ENCODE measurements around the gene SPATA31E1.
"Not testable (repeated sequence)": the region's sequence is repeated elsewhere in the genome, so short reads cannot be mapped to it uniquely, and the experiment has no call there.

The SPATA31E1 gene

GRCh38 chr9:87892956-87893355 lies 10.3 kb downstream of the SPATA31E1 start:
- no peaks in the 10 kb centered on the region for H3K9me3 ChIP-seq (ENCODE audit: control insufficient read depth, low read length)
- no peak overlapping the region for H3K27ac ChIP-seq
- TF ChIP-seq CTCF (IDR thresholded peaks at IDR 0.05) = no peak
- no peaks in the 10 kb centered on the region for H3K4me1 ChIP-seq
- no peaks in the 10 kb centered on the region for H3K27me3 ChIP-seq (ENCODE audit: control insufficient read depth, insufficient read depth, low read length)
- H3K79me2 ChIP-seq = no peaks in the 10 kb centered on the region
- H3K4me2 ChIP-seq (ENCODE audit: low read length) = no peak overlapping the region
- H3K9ac ChIP-seq = no peak overlapping the region
- H3K4me3 ChIP-seq (ENCODE audit: low read depth, low read length) = no peak overlapping the region
- H2AFZ ChIP-seq = no peak overlapping the region
- H3K36me3 ChIP-seq (ENCODE audit: control insufficient read depth, insufficient read depth, low read length) = no peaks in the 10 kb centered on the region

DNA sequence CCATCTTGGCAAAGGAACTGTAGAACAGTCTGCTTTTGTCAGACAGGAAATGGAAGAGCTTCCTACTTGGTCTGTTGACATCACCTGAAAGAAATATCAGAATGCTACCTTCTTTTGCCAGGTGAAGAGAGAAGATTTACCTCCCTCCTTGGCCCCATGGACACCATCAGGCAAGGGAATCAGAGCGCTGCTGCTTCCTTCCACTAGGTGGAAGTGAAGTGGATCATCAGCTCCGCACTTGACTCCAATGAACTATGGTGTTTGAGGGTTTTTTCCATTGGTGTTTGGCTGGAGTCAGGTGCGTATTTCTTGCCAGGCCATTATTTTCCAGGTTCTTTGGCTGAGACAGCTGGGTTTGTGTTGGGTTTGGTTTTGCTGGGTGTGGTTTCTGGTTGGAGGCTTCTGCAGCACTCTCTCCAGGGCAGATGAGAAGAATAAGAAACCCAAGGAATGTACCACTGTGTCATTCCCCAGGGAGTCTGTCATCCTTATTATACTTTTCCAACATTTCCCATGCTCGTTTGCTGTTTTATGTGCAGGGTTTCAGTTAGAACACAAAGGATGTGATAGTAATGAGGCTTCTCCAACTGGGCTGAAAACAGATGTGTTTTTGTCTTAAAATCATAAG lies 12.4 kb downstream of the SPATA31E1 start:
- no peaks in the 10 kb centered on the region for H3K79me2 ChIP-seq
- H3K4me2 ChIP-seq (ENCODE audit: low read length) = no peak overlapping the region
- H3K27ac ChIP-seq = no peak overlapping the region
- H3K36me3 ChIP-seq (ENCODE audit: control insufficient read depth, insufficient read depth, low read length) = no peaks in the 10 kb centered on the region
- no peak for TF ChIP-seq CTCF (IDR thresholded peaks at IDR 0.05)
- H3K4me1 ChIP-seq = no peaks in the 10 kb centered on the region
- H3K27me3 ChIP-seq (ENCODE audit: control insufficient read depth, insufficient read depth, low read length) = no peaks in the 10 kb centered on the region
- no peak overlapping the region for H2AFZ ChIP-seq
- H3K4me3 ChIP-seq (ENCODE audit: low read depth, low read length) = no peak overlapping the region
- no peak overlapping the region for H3K9ac ChIP-seq
- H3K9me3 ChIP-seq (ENCODE audit: control insufficient read depth, low read length) = no peaks in the 10 kb centered on the region

- no peaks in the 10 kb centered on the region for H3K36me3 ChIP-seq (ENCODE audit: control insufficient read depth, insufficient read depth, low read length)
- no peak overlapping the region for H3K4me2 ChIP-seq (ENCODE audit: low read length)
- H2AFZ ChIP-seq = no peak overlapping the region
- H3K9me3 ChIP-seq (ENCODE audit: control insufficient read depth, low read length) = no peaks in the 10 kb centered on the region
- H3K79me2 ChIP-seq = no peaks in the 10 kb centered on the region
- no peaks in the 10 kb centered on the region for H3K27me3 ChIP-seq (ENCODE audit: control insufficient read depth, insufficient read depth, low read length)
- no peak overlapping the region for H3K4me3 ChIP-seq (ENCODE audit: low read depth, low read length)
- H3K4me1 ChIP-seq = no peaks in the 10 kb centered on the region
- TF ChIP-seq CTCF (IDR thresholded peaks at IDR 0.05) = no peak
- H3K9ac ChIP-seq = no peak overlapping the region
- no peak overlapping the region for H3K27ac ChIP-seq
Measured at GRCh38 chr9:87896891-87897290, 14.2 kb downstream of the SPATA31E1 start.

DNA sequence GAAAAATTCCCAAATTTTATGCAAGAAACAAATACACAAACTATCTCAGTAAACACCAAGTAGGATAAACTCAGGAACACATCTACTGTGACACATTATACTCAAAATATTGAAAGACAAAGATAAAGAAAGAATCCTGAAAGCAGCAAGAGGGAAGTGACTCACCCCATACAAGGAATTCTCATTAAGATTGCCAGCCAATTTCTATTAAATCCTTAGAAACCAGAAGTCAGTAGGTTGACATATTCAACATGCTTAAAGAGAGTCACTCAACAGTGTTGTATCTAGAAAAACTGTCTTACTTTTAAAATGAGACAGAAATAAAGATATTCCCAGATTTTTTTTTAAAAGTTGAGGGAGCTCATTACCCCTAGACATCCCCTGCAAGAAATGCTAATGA lies 15.5 kb downstream of the SPATA31E1 start:
- Histone ChIP-seq H3K9ac (no peak overlapping the region), H3K4me1 (no peaks in the 10 kb centered on the region), H3K27me3 (ENCODE audit: control insufficient read depth, insufficient read depth, low read length) (no peaks in the 10 kb centered on the region), H3K36me3 (ENCODE audit: control insufficient read depth, insufficient read depth, low read length) (no peaks in the 10 kb centered on the region), H3K4me3 (ENCODE audit: low read depth, low read length) (no peak overlapping the region), H3K79me2 (no peaks in the 10 kb centered on the region), H3K9me3 (ENCODE audit: control insufficient read depth, low read length) (no peaks in the 10 kb centered on the region), H2AFZ (no peak overlapping the region), H3K4me2 (ENCODE audit: low read length) (no peak overlapping the region), H3K27ac (no peak overlapping the region)
- no peak for TF ChIP-seq CTCF (IDR thresholded peaks at IDR 0.05)

DNA sequence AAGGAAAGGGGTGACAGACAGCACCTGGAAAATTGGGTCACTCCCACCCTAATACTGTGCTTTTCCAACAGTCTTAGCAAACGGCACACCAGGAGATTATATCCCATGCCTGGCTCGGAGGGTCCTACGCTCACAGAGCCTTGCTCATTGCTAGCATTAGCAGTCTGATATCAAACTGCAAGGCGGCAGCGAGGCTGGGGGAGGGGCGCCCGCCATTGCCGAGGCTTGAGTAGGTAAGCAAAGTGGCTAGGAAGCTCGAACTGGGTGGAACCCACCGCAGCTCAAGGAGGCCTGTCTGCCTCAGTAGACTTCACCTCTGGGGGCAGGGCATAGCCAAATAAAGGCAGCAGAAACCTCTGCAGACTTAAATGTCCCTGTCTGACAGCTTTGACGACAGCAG lies 19.7 kb downstream of the SPATA31E1 start:
- H3K4me3 ChIP-seq (ENCODE audit: low read depth, low read length); H3K9ac ChIP-seq; H3K79me2 ChIP-seq; H3K27me3 ChIP-seq (ENCODE audit: control insufficient read depth, insufficient read depth, low read length); H3K4me2 ChIP-seq (ENCODE audit: low read length); H3K4me1 ChIP-seq; H3K36me3 ChIP-seq (ENCODE audit: control insufficient read depth, insufficient read depth, low read length); H3K9me3 ChIP-seq (ENCODE audit: control insufficient read depth, low read length); H2AFZ ChIP-seq; H3K27ac ChIP-seq: not testable (repeated sequence)
